NCI-H146 treated with DMSO at 0.1 percent for 48 hours (cell line): ENCODE measurements around the gene MDN1.
A peak's percentile ranks its signal among the peaks of the same experiment; 100 is the strongest.
"Not testable (repeated sequence)": the region's sequence is repeated elsewhere in the genome, so short reads cannot be mapped to it uniquely, and the experiment has no call there.

Source experiments
- DNase-seq: peaks from one replicate; lab custom pipeline; 2025; ENCODE audit not compliant: unreplicated experiment; lab: John Stamatoyannopoulos, UW

Gene MDN1

DNA sequence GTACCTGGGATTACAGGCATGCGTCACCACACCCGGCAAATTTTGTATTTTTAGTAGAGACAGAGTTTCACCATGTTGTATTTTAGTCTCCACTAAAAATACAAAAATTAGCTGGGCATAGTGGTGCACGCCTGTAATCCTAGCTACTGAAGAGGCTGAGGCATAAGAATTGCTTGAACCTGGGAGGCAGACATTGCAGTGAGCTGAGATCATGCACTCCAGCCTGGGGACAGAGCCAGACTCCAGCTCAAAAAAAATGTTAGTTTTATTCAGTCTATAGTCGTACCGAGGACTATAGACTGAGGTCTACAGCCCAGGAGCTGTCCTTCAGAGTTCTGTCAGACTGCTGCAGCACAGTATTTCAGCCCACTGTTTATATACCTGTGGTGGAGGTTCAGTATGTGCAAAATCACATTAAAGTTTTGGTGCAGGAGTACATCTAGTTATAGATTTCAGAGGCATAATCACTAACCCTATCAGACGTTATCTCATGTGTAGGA, 6.5 kb upstream of the MDN1 start:
- no peak for DNase-seq

DNA sequence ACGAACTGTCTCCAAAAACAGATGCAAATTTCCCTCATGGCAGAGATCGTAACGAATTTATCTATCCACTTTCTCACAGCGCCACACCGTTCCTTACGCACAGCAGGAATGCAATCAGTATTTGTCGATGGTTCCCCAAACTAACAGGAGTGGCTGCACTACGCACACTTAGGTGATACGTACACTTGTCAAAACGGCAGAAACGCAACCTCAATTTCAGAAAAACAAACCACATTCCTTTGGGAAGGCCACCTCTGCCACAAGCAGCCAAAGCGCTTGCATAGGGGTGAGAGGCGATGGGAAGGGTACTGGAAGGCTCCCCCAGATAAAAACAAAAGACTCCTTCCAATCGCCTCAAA, 638 bp downstream of the MDN1 start:
- peak; percentile 43 for DNase-seq

DNA sequence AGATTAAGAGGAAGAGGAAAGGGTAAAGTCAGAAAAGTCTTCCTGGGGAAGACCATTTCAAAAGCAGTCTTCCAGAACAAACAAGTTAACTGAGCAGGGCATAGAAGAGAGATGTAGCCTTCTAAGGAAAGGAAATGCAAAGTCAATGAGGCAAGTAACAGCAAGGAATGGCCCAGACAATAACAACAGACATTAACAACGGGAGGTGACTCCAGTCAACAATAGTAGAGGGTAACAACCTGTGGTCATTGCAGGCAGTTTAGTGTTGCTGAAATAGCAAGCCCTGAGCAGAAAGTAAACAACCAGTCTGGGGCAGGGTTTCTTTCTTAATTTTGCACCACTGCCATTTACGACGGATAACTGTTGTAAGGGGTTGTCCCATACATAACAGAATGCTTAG, 2.1 kb downstream of the MDN1 start:
- no peak for DNase-seq

DNA sequence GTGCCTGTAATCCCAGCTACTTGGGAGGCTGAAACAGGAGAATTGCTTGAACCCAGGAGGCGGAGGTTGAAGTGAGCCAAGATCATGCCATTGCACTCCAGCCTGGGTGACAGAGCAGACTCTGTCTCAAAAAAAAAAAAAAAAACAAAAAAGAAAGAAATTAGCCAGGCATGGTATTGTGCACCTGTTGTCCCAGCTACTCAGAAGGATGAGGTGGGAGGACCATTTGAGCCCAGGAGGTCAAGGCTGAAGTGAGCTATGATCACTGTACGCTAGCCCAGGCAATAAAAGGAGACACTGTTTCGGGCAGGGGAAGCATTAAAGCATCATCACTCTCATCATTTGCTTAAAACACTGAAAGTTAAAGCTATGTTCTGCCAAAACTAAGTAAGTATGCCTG, 6.2 kb downstream of the MDN1 start:
- not testable (repeated sequence) for DNase-seq

DNA sequence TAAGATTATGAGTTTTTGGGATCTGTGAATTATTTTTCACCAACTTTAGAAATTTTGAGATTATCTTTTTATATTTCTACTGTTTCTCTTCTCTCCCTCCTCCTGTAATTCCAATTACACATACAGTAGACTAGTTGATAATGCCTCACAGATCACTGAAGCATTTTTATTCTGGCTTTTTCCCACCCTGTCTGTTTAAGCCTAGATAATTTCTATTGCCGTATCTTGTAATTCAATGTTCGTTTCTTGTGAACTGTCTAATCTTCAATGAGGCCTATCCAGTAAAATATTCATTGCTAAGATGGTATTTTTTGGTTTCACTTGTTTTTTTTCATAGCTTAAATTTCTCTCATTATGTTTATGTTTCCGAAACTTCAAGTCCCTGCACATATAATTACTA, 12.0 kb downstream of the MDN1 start:
- DNase-seq = no peak

DNA sequence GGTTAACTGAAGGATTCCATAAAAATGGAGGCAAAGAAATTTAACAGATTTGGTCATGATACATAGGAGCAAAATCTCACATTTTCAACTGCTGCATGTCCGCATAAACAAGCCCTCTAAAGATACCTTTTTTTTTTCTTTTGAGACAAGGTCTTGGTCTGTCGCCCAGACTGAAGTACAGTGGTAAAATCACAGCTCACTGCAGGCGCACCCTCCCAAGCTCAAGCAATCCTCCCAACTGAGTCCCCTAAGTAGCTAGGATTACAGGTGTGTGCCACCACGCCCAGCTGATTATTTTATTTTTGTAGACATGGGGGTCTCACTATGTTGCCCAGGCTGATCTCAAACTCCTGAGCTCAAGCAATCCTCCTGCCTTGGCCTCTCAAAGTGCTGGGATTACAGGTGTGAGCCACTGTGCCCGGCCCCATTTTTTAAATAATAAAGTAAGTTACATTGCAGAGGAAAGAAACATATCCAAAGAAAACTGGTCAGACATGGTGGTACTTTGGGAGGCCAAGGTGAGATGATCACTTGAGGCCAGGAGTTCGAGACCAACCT, 13.7 kb downstream of the MDN1 start:
- no peak for DNase-seq

DNA sequence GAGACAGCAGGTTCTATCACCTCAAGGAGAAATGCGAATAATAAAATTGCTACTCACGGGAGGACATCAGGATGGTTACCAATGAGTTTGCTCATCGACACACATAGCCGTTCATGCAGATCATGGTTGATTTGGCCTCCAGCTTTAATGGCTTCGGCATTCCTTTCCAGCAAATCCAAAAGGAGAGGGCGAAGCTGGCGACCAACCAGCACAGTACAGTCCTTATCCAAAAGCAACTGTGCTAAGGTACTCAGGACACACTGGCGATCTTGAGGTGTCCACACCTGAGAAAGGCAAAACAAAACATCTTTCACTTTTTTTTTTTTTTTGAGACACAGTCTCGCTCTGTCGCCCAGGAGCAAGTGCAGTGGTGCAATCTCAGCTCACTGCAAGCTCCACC, 16.3 kb downstream of the MDN1 start:
- DNase-seq = no peak

DNA sequence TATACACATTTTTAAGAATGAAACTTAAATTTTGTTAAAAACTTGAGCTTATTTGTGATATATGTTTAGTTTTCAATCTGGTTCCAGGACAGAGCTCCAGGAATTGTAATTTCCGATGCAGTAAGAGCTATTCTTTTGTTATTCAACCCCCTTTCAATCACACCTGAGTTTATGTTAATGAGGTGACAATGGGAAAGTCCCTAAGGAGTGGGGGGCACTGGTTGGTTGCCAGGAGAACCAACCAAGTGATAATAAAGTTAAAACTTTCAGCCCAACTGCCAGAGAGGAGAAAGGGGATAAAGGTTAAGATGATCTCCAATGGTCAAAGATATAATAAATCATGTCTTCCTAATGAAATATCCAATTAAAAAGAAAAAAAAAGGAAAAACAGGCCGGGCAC, 19.8 kb downstream of the MDN1 start:
- no peak for DNase-seq

DNA sequence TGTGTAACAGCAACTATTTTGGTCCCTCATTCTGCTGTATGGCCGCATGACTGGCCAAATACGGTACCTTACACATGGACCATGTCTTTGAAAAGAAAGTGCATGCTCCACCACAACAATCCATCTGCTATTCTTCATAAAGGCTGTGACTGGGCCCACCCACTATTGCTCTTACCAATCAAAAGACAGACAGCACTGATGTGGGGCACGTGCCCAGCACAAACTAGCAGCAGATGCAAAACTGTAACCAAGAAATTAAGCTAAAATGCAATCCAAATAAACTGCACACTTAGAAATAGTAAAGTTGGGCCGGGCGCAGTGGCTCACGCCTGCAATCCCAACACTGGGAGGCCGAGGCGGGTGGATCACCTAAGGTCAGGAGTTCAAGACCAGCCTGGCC, 20.5 kb downstream of the MDN1 start:
- DNase-seq = no peak

DNA sequence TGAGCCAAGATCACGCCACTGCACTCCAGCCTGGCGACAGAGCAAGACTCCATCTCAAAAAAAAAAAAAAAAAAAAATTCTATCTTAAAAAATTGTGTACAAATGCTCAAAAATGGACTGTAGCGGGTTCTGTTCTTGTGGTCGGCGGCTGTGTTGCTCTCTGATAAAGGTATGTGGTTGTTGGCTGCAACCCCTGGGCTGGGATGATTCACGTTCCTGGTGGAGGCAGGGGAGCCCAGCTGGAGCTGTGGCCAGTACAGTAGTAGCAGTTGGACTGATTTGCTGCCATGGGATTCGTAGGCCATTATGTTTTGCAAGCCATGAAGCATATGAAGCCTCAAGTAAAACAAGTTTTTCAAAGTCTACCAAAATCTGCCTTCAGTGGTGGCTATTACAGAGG, 22.3 kb downstream of the MDN1 start:
- no peak for DNase-seq

DNA sequence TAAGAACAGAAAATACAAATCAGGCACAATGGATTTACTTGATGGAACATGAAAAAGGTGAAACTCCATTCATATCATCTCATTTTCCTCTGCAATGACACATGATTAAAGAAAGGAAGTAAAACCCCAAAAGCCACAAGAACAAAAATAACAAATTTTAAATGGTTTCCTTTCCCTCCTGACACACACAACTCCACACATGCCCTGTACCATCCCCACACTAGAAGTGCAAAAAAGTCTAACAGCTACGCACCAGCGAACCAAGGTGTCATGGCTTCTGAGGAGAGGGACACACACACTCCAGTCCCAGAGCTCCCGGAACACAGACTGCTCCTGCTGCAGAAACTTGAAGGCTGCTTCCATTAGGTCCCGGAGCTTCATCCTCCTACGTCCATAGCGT, 25.3 kb downstream of the MDN1 start:
- DNase-seq = no peak

DNA sequence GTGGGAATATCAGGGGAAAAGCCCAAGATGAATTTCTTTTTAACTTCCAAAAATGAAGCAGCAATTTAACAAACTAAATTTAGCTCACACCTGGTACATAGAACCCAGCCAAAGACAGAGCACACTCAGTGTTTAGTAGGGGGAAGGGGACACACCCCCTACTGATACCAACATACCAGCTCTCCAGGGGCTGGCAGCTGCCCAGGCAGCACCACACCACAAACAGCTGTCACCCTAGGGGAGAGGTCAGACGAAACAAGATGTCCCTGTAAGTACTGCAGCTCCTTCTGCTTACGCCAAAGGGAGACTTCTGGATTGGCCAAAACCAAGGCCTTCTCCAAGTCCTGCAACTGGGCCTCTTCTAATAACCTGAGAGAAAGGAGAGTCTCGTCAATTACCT, 26.0 kb downstream of the MDN1 start:
- no peak for DNase-seq

DNA sequence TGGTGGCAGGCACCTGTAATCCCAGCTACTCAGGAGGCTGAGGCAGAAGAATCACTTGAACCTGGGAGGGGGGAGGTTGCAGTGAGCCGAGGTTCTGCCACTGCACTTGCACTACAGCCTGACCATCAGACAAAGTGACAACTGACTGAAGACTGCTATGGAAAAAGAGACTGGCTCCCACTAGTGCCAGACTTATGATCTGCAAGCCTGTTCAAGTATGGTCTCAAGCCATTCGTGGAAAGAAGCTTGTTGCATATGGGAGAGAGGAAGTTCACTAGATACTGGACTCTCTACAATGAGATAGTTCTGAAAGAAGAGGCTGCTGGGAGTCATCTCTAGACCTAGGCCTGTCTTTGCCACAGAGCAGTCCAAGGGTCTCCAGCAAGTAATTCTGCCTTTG, 26.7 kb downstream of the MDN1 start:
- DNase-seq = no peak

DNA sequence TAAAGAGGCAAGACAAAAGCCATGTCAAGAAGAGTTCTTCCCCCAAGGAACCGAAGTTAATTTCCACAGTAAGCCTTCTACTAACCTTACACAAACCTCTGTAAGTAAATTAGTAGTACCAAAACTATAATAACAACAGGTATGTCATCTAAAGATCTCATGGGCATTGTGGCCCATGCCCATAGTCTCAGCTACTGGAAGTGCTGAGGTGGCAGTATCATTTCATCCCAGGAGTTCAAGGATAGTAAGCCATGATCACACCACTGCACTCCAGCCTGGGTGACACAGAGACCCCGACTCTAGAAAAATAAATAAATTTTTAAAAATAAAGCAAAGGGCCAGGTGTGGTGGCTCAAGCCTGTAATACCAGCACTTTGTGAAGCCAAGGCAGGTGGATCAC, 29.2 kb downstream of the MDN1 start:
- DNase-seq = no peak

DNA sequence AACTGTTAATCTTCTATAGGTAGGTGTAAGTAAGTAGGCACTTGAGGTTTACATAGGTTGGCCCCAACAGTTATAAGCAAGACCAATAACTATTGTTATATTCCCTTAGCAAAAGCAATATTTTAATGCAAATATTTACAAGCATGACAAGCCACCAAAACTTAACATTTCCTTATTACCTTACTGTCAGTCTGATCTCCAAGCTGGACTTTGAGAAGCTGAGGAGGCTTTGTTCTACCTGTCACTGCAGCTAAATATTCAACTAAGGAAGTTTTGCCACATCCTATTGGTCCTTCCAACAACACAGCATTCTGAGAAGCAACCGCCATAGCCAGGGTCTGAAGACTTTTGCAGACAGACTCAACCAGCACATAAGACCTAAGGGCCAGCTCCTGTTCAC, 29.6 kb downstream of the MDN1 start:
- DNase-seq = no peak

DNA sequence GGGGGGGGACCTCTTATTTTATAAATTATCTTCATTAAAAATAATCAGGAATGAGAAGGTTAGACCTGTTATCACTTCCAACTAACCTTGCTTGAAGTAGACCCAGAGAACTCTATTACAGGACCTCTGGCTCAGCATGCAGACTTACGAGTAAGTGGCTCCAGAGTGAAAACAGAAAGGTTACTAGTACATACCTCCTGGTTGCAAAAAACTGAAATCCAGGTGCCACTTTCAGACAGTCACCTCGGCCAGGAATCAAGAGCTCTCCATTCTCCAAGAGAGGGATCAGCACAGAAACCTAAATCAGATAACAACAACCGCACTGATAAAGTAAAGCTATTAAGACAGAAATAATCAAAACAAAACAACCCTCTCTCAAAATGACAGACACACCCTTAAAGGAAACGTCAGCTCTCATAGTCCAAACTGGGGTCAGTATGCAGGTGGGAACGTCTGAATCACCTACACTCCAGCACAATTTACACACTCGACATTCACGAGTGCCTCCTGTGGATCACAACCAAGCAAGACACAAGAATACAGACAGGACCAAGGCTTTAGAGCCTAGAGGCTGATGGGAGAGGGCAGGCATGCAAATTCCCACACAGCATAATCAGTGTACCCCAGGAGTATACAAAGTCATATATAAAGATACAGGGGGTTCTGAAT, 31.8 kb downstream of the MDN1 start:
- DNase-seq = no peak

DNA sequence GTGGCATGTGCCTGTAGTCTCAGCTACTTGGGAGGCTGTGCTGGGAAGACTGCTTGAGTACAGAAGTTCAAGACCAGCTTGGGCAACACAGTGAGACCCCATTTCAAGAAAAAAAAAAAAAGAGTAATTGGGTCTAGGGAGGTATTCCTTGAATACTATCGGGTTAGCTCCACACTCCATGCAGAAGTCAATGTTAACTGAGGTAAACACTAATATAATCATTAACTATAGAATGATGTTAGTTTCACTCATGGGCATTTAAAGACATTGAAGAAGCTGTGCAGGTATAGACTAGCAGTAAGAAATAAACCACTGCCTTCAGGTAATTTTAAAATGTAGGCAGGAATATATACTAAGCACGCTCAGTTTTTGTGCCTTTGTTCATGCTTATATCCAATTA, 32.6 kb downstream of the MDN1 start:
- no peak for DNase-seq

DNA sequence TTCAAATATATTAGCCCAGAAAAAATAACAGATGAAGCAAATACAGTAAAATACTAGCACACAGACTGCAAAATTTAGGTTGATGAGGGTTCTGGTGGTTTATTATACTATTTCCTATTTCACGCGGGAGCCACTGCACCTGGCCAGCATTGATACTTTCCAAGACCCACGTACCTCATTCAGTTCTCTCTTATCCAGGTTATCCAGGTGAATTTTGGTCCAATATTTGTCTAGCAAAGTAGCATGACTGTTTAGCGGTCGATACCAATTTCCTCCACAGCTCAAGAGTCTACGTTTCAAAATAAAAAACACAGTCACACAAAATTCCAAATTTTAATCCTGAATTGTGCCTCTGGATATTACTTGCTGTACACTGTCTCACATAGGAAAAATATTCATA, 34.8 kb downstream of the MDN1 start:
- no peak for DNase-seq

DNA sequence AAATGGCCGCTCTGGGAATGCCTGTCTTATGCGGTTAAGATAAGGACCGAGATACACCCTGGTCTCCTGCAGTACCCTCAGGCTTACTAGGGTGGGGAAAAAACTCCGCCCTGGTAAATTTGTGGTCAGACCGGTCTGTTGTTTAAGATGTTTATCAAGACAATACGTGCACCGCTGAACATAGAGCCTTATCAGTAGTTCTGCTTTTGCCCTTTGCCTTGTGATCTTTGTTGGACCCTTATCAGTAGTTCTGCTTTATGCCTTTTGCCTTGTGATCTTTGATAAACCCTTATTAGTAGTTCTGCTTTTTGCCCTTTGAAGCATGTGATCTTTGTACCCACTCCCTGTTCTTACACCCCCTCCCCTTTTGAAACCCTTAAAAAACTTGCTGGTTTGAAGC, 36.3 kb downstream of the MDN1 start:
- DNase-seq = not testable (repeated sequence)

DNA sequence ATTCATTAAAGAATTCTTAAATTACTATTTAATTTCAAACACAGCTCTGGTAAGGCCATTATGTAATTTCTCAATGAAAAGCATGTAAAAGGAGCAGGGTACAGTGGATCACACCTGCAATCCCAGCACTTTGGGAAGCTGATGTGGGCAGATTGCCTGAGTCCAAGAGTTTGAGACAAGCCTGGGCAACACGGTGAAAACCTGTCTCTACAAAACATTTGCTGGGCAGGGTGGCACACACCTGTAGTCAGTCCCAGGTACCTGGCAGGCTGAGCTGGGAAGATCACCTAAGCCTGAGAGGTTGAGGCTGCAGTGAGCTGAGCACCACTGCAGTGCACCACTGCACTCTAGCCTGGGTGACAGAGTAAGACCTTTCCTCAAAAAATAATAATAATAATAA, 37.4 kb downstream of the MDN1 start:
- DNase-seq = no peak

DNA sequence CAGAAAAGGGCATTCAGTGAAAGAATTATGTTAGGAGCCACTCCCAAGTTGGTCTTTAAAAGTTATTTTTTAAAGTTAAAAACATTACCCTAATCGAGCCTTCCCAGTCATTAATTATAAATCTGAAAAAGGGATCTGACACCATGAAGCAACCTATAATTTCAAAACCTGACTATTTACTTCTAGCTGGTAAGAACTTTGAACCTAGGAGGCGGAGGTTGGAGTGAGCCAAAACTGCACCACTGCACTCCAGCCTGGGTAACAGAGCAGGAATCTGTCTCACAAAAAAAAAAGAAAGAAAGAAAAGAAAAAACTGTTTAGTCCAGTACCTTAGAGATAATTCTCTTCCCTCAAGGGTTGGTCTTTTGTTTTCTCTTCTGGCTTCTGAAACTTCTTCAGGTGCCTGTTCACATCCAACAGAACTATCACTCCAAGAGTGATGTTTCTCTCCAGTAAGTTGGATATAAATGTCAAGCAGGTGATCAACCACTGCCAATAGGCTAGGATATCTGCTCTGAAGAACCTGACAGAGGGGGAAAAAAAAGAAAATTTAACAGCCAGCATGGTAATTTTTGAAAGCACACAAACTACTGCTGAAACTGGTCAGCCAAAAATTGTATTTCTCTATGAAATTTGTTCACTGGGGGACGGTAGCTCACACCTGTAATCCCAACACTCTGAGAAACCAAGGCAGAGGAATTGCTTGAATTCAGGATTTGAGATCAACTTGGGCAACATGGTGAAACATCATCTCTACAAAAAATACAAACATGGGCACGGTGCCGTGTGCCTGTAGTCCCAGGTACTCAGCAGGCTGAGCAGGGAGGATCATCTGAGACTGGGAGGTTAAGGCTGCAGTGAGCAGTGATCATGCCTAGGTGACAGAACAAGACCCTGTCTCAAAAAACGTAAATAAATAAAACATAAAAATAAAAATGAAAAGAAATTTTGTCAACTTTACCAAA, 38.2 kb downstream of the MDN1 start:
- DNase-seq = no peak

DNA sequence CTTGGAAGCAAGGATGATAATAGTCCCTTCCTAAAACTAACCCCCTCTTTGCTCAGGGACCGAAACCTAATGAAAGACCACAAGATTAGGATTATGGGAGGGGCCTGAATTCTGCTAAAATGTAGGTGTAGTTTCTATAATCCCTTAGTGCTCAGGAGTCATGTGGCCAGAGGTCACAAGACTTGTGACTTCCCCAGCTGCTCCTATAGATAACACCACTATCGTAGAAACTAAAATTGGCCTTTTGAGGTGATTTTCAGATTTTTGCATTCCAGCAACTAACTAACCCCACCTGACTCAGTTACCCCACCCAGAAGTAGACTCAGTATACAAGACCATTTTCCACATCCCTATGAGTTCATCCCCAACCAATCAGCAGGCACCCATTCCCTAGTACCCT, 42.1 kb downstream of the MDN1 start:
- DNase-seq = no peak
